IPS-NIHi7 (cell line): ENCODE measurements around the gene FBXL17.

Source experiments
- DNase-seq: peaks from one replicate; pipeline ENCODE4 v3.0.0; 2012; ENCODE audit warnings: mixed read lengths; ENCODE audit errors: extremely low spot score

The FBXL17 gene

GRCh38 chr5:108373426-108373825 is 8.5 kb downstream of the FBXL17 start:
- no peak for DNase-seq

GRCh38 chr5:108372369-108372768 is 9.5 kb downstream of the FBXL17 start:
- DNase-seq: no peak

GRCh38 chr5:108371263-108371662 is 10.6 kb downstream of the FBXL17 start:
- DNase-seq: no peak

- DNase-seq: no peak
Observed at GRCh38 chr5:108369167-108369566, 12.7 kb downstream of the FBXL17 start.

- no peak for DNase-seq
Observed at GRCh38 chr5:108367679-108368334, 14.1 kb downstream of the FBXL17 start.

GRCh38 chr5:108366500-108366899 is 15.4 kb downstream of the FBXL17 start:
- DNase-seq: no peak

DNA sequence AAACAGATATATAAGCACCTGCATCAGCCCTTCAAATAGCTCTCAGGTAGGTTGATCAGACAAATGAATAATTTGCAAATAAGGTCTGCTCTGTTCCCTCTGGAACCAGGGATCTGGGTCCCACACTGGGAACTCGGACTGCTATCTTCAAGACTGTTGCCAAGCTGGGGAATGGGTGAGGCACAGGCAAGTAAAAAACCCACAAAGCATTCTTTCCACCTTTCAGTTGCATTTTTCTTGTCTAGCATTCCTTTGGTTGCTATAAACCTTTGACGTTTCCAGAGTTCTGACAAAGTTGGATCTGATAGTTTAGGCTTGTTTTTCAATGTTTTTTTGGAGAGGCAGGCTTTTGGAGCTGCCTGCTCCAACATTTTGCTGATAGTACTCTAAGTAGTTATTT is 20.1 kb downstream of the FBXL17 start:
- DNase-seq: no peak

DNA sequence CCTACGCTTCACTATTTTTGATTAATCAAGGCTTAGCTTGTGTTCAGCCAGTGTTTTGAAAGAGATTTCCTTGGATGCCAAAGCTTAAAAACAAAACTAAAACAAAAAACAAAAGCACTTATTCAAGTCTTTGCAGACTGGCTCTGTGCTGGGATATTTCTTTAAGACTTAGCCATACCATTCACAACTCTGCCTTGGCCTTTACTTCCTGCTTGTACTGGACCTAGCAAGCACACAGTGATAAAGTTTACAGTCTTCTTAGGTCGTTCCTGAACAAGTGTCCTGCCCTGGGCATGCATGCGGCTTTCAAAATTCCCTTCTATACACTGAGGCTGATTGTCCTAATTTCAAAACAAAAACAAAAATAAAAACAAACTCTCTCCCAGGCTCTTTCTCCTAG is 20.7 kb downstream of the FBXL17 start:
- DNase-seq: no peak

DNA sequence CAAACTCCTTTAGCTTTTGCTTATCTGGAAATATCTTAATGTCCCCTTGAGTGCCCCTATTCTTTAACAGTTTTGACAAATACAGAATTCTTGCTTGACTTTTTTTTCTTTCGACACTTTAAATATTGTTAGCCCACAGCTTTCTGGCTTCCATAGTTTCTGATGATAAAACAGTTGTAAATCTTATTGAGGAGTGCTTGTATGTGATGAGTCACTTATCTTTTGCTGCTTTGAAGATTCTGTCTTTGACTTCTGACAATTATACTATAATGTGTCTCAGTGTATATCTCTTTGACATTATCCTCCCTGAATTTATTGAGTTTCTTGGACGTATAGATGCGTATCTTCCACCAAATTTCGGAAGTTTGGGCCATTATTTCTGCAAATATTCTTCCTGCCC is 21.6 kb downstream of the FBXL17 start:
- no peak for DNase-seq

GRCh38 chr5:108356286-108356685 is 25.6 kb downstream of the FBXL17 start:
- DNase-seq: no peak

- no peak for DNase-seq
Observed at GRCh38 chr5:108353087-108353486, 28.8 kb downstream of the FBXL17 start.

- no peak for DNase-seq
Observed at GRCh38 chr5:108345541-108346171, 36.2 kb downstream of the FBXL17 start.

DNA sequence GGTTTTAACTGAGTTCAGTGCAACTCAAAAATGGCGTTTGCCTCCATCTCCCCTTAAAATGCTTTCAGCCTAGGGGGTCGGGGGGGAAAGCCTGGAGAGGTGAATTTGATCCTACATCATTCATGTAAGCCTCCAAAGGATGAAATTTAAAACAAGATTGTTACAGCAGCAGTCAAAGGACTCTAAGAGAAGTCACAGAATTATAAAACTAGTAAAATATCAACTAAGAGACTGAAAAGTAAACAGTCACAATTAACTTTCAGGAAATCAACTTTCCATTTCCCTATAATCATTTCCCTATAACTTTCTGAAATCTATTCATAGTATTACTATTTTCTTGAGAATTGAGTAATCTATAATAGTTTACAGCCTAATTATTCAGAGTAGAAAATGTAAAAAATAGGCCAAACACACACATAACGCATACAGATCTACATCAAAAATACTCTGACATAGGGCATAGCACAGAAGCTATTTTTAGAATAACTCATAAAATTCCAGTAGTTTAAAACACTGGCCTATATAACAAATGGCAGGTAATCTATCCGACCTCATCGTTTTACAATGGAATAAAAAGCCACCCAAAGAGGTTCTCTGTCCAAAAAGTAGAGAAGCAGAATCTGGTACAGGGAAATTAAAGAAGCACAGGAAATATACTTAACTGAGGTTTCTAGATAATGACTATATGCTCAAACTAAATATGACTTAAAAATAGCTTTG is 37.6 kb downstream of the FBXL17 start:
- DNase-seq: no peak

DNA sequence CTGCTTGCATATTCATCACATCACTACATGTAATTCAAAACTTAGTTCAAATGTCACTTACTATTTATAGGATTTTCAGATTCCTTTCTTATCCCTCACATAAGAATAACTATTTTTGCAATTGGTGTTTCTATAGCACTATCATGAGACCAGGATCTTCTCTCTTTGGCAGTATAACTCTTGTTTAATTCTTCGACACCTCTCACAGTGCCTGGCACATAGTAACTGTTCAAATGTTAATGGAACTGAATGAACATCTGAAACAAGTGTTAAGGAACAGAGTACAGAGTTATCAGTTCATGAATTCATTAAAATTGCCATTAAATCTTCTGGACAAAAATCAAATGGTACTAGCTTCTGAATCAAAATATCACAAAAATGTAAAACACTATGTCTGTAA is 40.0 kb downstream of the FBXL17 start:
- no peak for DNase-seq

DNA sequence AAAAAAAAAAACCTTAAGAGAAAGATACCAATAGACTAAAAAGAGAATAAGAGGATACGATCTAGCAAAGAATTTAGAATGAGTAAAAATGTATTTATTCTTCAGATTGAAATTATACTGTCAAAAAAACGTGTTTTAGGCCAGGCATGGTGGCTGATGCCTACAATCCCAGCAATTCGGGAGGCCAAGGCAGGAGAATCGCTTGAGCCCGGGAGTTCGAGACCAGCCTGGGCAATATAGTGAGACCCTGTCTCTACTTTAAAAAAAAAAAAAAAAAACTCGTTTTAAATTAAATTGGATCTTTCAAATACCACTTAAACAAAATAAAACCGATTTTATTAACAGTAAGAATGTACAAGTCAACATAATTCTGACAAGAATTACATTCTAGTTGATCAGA is 41.8 kb downstream of the FBXL17 start:
- no peak for DNase-seq

DNA sequence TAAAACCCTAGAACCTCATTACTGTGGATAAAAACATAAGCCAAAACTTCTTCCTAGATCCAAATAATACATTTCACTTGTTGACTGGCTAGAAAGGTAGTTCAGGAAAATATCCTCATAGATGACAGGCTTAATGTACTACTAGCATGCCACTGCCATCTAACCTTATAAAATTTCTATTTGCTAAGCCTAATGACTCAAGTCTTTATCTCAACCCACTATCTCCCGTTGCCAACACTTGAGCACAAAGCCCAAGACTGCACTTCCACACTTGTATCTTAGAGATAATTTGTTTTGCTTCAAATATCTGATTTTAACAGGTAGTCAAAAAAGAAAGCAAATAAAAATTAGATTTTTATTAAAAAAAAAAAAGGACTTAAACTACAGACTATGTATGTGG is 42.7 kb downstream of the FBXL17 start:
- no peak for DNase-seq

DNA sequence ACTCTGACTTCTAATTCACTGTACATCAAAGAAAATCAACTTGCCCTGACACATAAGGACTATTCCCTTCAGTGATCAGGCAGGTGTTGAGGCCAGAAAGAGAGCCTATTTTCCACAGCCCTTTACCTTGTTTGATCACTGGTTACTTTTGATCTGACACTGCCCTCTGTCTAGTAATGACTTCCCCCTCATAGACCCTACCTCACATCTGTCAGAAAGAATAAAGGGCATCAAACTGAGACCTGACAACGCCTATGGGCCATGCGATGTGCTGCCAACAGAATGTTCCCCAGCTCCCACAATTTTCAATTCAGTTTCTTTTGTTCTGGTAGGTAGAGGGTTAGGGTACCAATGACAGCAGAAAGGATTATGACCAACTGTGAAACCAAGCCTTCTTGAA is 47.7 kb downstream of the FBXL17 start:
- DNase-seq: no peak

DNA sequence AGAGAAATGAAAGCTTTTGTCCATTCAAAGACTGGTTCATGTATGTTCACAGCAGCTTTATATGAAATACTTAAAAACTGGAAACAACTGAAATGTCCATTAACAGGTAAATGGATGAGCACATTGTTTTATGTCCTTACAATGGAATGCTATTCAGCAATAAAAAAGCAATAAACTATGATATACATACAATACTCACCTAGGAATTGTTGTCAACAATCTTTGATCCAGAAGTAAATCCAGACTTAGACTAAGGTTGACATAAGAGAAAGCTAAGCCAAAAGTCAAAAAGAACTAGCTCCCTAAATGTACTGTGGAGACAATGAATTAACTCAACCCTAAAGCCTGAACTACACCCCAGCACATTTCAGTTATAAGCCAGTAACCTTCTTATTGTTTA is 54.9 kb downstream of the FBXL17 start:
- no peak for DNase-seq

DNA sequence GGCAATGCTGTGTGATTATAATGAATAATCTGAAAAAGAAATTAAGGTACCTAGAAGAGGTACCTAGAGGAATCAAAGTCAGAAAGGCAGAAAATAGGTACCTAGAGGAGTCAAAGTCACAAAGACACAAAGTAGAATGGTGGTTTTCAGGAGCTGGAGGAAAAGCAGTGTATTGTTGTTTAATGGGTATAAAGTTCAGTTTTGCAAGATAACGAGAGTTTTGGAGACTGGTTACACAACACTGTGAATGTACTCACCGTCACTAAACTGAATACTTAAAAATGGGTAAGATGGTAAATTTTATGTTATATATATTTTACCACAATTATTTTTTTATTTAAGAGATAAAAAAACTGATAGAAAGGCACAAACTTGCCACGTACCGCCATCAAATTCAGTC is 57.0 kb downstream of the FBXL17 start:
- DNase-seq: no peak

- no peak for DNase-seq
Observed at GRCh38 chr5:108321341-108321740, 60.6 kb downstream of the FBXL17 start.

DNA sequence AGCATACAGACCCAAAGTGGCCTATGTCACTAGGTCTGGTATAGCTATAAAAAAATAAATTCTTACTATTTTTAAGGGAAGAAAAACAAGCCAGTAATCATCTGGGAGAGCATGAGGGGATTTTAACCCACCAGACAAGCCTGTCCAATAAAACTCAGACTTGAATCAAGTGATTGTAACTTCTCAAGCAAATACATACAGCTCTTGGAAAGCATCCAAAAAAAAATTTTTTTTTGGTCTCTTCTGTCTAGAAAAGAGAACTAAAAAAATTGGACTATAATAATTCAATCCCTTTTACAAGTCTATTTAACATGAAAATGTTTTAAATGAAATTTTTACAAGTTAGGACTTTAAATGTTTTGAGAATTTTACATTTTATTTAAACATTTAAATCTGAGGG is 61.7 kb downstream of the FBXL17 start:
- DNase-seq: no peak

DNA sequence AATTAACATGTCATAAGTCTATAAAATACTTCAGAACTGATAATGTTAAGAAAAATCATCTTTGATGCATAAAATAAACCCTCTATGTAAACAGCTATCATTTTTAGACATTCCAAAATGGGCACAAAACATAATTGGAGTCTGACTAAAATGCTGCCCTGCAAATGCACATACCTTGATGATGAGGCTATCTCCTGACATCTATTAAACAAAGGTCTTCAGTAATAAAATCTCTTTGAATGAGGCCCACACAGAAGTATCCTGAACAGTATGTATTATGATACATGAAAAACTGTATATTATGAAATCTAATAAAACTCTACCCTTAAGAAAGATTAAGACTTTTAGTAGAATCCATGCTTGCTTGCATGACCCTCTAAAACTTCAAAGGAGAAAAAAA is 66.1 kb downstream of the FBXL17 start:
- no peak for DNase-seq

DNA sequence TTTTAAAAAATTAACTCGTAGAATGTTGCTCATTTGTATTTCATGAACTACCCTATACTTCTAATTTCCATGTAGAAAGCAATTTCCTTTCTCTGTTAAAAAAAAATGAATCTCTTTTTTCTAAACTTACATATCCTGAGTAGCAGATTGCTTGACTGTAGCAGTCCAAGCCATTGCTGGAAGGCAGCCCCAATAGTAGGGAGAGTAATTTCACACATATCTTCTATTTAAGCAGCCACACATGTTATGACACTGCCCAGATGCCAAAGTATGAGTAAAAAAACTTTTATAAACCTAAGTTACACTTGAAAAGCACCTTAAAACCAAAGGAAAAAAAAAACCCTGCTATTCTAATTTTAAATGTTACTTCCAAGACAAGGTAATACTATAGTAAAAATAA is 69.6 kb downstream of the FBXL17 start:
- no peak for DNase-seq
